T follicular helper cell (primary cell): ENCODE results near the gene RNF217.
"Not testable (repeated sequence)": the region's sequence is repeated elsewhere in the genome, so short reads cannot be mapped to it uniquely, and the experiment has no call there.

ENCODE experiments used
- DNase-seq: peaks from one replicate; pipeline ENCODE4 v3.0.0-alpha.2; 2020; ENCODE audit warnings: low read depth

The RNF217 gene

GRCh38 chr6:125014661-125014957 is 52.4 kb downstream of the RNF217 start:
- DNase-seq, result no peak

- DNase-seq, result no peak
Measured at GRCh38 chr6:125015152-125015551, 52.9 kb downstream of the RNF217 start.

DNA sequence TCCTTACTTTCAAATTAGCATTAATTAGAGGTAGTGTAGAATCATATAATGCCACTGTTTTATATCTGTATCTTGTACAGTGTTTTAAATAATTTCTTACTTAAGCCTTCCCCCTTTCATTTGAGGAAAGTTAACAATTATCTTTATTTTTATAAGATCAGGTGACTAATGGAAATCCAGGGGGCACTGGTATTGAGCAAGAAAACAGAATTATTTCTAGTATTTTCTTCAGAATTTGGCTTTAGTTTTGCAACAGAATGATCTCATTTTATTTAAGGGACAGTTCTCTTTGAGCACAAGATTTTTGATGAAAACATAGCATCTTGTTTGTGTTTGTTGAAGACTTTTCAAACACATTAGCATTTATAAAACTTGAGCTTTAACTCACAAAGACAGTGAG is 55.9 kb downstream of the RNF217 start:
- no peak for DNase-seq

DNA sequence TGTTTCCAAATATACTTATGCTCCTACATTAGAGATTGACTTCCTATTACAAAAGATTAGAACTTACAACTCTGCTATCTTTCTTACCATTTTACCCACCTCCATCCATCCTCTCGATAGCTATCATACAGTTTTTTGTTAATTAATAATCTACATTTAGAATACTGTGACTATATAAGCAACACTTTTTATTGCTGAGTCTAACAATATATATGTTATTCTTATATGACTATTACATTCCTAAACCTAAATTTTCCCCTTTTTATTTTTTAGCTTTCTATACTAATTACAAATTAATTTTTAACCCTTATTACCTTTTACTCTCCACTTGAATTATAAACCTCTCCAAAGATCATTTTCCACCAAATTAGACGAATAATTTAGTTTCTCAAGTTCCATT is 57.0 kb downstream of the RNF217 start:
- no peak for DNase-seq

- DNase-seq, result no peak
Measured at GRCh38 chr6:125019918-125020317, 57.7 kb downstream of the RNF217 start.

DNA sequence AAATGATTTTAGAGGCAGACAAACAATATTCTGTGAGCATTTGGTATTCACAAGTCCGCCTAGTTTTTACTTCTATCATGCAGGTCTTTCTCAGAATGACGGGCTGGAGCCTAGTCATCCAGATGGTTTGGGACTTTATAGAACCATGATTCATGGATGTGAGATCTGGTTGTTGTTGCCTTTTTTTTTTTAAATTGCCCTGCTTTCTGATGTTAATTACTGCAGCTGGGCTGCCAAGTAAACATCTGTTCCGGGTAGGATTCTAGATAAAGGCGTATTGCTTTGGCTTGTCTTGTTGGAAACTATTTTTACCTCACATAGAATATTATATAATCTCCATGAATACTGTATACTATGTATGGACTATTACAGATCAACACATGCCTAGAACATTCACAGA is 58.1 kb downstream of the RNF217 start:
- no peak for DNase-seq

DNA sequence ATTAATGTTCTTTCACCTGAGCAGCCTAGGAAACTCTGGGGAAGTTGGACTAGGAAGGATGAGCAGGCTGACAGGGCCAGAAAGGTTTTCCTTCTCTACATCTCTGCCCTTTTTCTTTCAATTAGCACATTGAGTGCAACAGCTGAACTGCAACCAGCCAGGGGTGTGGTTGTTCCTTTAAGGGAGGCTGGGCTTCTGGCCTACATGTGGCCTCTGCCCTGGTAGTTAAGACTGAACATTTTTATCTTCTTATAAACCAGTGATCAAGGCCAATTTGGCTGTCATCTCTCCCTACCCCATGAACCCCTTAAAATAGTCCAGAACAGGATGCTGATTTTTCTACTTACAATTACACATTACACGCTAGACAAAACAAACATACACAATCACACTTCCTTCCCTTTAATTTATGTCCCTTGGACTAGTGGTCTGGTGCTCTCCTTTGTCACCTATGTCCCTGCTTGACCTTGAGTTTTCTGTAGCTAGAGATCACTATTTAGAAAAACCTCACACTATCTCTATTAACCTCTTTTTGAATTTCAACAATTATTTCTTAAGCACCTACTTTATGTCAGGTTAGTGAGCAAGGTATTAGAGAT is 60.3 kb downstream of the RNF217 start:
- no peak for DNase-seq

- no peak for DNase-seq
Measured at GRCh38 chr6:125025164-125025854, 63.1 kb downstream of the RNF217 start.

DNA sequence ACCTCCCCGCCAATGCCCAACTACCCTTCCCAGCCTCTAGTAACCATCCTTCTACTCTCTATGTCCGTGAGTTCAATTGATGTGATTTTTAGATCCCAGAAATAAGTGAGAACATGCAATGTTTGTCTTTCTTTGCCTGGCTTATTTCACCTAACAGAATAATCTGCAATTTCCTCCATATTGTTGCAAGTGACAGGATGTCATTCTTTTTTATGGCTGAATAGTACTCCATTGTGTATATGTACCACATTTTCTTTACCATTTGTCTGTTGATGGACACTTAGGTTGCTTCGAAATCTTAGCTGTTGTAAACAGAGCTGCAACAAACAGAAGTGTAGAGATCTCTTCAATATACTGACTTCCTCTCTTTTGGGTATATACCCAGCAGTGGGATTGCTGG is 65.0 kb downstream of the RNF217 start:
- DNase-seq, result no peak

DNA sequence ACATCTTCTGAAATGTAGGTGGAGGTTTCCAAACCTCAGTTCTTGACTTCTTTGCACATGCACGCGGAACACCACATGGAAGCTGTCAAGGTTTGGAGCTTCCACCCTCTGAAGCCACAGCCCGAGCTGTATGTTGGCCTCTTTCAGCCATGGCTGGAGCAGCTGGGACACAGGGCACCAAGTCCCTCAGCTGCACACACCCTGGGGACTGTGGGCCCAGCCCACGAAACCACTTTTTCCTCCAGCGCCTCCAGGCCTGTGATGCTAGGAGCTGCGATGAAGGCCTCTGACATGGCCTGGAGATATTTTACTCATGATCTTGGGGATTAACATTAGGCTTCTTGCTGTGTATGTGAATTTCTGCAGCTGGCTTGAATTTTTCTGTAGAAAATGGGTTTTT is 68.7 kb downstream of the RNF217 start:
- DNase-seq, result no peak

- DNase-seq, result no peak
Measured at GRCh38 chr6:125031385-125031784, 69.1 kb downstream of the RNF217 start.

DNA sequence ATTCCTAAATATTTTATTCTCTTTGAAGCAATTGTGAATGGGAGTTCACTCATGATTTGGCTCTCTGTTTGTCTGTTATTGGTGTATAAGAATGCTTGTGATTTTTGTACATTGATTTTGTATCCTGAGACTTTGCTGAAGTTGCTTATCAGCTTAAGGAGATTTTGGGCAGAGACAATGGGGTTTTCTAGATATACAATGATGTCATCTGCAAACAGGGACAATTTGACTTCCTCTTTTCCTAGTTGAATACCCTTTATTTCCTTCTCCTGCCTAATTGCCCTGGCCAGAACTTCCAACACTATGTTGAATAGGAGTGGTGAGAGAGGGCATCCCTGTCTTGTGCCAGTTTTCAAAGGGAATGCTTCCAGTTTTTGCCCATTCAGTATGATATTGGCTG is 72.7 kb downstream of the RNF217 start:
- not testable (repeated sequence) for DNase-seq

DNA sequence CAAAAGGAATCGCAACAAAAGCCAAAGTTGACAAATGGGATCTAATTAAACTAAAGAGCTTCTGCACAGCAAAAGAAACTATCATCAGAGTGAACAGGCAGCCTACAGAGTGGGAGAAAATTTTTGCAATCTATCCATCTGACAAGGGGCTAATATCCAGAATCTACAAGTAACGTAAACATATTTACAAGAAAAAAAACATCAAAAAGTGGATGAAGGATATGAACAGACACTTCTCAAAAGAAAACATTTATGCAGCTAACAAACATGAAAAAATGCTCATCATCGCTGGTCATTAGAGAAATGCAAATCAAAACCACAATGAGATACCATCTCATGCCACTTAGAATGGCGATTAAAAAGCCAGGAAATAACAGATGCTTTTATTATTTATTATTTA is 74.2 kb downstream of the RNF217 start:
- not testable (repeated sequence) for DNase-seq

GRCh38 chr6:125037827-125038226 is 75.6 kb downstream of the RNF217 start:
- no peak for DNase-seq

DNA sequence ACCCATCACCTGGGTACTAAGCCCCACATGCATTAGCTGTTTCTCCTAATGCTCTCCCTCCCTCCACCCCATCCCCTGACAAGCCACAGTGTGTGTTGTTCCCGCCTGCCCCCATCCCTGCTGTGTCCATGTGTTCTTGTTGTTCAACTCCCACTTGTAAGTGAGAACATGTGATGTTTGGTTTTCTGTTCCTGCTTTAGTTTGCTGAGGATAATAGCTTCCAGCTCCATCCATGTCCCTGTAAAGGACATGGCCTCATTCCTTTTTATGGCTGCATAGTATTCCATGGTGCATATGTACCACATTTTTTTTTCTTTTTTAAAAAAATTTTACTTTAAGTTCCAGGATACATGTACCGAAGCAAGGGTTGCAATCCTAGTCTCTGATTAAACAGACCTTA is 76.7 kb downstream of the RNF217 start:
- DNase-seq, result no peak

DNA sequence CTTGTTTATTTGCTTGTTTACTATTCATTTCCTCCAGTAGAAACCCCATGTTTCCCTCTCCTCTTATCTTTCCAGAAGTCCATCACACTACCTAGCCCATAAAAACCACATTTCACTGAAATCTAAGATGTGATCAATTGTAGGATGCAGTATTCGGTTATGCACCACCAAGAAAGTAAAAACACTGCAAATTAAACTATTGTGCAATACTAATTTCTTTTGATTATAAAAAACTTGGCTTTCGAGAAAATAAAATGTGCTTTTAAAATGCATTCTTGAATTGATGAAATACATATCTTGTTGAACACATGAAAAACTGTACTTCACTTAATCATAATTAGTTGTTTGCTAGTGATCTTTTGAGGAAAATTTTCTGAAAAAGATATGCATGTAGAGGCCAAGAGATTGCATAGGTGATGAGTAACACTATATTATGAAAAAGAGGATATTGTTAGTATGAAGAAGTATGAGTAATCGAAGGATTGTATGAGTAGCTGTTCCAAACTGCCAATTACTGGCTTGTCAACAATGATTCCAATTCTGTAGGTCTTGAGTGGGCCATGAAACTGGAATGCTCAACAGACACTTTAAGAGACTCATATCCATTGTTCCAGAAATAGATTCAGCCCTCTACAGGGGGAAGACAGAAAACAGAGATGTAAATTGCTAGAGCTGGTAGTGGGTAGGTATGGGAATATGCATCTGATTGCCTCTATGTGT is 79.7 kb downstream of the RNF217 start:
- no peak for DNase-seq

DNA sequence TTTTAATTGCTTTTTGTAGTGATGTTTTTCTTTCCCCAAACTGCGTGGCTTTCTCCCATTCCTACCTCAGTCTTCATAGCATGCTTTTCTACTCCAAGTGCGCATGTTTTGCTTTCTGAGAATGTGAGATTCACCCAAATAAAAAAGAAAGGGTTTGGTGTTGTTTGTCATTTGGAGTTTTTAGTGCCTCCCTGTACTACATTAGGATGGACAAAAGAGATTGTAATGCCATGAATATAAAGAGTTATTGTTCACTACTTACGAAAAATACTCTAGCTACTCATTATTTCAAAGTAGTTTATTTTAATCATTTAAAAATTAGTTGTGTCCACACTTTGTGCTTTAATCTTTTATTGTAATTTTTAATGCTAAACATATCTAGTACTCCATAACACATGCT is 81.8 kb downstream of the RNF217 start:
- no peak for DNase-seq

DNA sequence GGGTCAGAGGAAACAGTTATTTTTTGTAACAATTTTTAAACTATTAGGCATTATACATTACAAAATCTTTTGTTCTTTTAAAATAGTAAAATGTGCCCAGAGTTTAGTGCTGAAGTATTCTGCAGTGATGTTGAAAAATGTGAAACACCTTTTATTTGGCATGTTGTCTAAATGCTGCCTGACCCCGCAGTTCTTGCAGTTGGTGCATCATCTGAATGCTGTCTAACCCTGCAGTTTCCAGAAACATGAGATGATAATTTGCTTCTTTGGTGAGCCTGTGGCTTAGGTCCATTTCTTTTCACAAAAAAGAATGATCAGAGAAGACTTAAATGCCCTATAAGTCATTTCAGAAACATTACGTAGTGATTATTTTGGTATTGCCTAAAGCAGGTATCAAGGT is 82.4 kb downstream of the RNF217 start:
- DNase-seq, result no peak

DNA sequence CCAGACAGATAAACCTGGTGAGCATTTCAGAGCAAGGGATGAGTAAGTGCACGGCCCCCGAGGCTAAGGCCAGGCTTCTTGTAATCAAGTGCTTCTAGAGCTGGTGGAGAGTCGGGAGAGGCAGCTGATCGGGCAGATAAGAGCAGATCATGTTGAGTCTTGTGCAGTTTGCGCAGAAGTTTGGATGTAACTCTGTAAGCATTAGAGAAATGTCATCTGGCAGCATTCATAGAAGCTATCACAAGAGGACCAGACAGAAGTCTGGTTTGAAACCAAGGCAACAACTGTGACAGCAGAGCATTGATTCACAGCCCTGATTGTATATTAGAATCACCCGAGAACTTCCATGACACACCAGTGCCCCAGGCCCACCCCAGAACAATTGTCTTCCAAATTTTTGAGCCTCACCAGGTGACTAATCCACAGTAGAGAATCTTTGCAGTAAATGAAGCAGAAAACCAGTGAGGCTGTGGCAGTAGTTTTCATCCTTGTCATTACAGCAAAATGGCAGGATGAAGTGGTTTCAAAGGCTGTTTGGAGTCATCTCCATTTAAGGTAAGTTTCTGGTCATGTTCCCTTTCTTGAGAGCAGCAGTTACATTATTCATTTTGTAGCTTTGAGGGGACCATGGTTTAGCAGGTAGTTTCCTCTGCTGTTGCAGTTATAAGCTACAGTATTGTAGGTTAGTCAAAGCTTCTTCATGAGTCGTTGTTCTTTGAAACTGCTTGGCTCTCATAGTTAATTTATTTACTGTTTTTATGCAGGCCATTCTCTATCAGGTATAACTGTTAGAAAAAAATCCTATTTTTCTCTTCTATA is 84.1 kb downstream of the RNF217 start:
- DNase-seq, result no peak

GRCh38 chr6:125048274-125048673 is 86.0 kb downstream of the RNF217 start:
- DNase-seq, result no peak

DNA sequence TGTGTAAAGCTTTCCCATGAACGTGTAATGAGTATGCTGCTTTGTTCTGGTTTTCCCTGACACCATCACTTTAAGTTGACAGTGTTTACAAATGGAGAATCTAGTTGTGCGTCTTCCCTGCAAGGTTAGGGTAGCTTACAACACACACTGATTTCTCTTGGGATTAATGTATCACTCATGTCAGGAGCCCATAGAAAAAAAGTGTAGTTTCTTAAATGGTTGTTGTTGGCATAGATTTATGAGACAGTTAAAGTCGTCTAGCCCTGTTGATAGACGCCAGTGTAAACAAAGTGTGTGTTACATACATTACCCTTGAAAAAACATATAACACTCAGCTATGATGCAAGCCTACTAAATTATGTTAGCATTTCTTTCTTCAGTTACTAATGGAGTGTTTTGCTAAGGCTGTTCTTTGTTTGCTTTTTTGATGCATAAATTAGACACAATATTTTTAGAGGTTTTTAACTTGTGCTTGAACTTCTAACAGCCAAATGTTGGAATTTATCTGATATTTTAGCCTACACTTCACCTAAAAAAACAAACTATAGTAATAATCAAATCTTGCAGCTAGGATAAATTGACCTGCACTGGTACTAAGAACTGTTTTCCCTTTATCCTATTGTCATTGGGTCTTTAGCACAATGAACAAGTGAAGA is 88.6 kb downstream of the RNF217 start:
- DNase-seq, result no peak

GRCh38 chr6:125053809-125054208 is 91.6 kb downstream of the RNF217 start:
- DNase-seq, result no peak
